ENCODE results near the gene DNAJB9.

DNAJB9 gene

DNA sequence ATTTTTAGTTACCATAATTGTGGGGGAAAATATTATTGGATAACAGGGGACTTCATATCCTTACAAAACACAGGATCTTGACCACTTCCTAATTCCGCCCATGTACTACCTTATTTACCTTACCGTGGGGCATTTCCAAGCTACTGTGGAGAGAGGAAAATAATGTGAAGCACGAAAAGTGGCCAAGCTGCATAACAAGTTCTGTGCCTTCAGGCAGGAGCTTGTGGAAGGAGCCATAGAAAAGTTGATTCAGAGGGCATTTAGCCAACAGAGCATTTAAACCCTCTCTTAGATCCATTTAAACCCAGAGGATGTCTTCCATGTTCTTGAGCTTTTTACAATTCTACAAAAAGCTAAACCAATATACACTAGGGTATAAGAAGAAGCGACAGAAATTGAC, 41.6 kb downstream of the DNAJB9 start:
- DNase-seq: no peak

DNA sequence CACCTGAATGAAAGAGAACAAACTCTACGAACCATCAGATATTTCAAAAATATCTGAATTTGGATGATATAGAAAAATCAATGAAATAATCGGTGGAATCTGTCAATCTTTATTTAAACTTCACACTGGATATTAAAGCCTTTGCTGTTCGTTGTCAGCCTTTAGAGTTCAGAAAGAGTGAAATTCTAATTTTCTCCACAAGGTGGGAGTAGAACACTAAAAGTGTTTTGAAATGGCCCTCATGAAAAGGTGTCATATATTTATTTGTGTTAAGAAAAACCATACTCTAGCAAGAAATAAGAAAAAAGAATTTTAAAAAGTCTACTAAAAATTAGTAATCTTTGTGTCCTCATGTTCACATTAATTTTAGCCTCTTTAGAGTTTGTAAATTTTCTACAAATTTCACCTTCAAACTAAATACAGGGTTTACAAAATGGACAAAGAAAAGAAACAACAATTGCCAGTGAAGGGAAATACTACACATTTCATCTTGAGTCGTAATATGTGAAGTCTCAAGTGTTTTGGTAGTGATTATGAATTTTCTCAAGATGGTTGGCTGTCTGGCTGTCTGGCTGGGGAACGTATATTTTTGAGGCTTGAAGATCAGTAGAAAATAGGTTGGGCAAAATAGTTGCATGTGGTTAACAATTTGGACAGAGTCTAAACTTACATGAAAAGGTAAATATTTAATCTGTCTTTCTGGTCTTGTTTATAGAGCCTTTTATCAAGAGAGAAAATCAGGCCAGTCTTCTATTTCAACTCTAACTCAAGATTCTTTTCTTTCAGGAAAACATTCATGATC, 43.7 kb downstream of the DNAJB9 start:
- peak; percentile 71 for DNase-seq

DNA sequence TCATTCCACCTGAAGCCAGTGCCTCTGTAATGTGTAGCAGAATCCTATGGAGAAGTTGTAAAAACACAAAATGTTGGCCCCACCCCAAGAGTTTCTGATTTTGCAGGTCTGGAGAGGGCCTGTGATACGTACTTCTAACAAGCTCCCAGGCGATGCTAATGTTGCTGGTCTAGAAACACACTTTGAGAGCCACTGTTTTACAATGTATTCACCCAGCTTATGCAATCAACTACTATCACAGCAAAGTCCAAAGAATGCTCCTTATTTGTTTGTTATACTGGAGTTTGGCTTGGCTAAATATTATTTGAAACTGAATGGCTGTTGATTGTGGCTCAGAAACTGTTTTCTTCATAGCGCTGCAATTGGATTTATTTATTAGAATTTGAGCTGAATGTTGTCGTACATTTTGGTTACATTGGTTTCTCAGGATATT, 44.3 kb downstream of the DNAJB9 start:
- DNase-seq: no peak

DNA sequence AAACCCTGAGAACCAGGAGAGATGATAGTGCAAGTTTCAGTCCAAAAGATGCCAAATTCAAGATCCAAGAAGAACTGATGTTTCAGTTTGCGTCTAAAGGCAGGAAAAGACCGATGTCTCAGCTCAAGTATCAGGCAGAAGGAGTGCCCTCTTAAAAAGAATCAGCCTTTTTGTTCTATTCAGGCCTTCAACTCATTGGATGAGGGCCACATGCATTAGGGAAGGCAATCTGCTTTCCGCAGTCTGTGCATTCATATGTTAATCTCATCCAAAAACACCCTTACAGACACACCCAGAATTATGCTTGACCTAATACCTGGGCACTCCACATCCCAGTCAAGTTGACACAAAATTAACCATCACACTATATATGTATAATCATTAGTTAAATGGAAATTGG, 45.2 kb downstream of the DNAJB9 start:
- DNase-seq: no peak

DNA sequence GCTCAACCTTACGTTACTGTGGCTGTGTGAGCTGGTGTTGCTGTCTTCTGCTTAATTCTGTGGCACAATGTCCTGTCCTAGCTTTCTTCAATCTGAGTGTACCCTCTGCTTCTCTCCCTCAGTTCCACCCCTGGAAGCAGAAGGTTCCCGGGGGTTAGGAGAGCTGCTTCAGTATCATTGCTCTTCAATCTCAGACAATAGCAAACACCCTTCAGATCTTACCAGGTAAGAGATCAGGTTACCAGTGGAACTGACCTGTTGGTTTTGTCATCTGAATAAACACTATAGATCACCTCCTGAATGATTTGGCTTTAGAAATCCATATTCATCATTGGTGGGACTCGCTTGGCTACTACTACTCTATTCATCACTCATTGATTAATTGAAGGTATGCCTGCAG, 48.4 kb downstream of the DNAJB9 start:
- no peak for DNase-seq

DNA sequence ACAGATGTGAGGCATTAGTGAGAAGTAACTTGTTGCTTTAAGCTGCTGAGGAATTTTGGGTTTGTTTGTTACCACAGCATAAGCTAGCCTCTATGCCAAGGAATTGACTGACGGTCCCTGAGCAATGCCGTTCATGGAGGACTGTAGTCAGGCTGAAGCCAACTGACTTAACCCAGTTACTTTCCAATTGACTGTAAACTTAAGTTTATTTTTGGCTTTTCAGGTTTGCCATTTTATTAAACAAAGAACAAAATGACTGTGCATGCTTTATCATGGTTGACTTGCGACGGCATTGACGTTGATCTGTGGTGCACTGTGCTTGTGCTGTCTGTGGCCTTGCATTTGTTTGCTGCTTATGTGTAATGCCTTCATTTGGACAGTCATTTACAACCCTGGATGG, 53.5 kb downstream of the DNAJB9 start:
- no peak for DNase-seq
